H1 (cell line): Measurements from ENCODE around the gene CREBBP. TPM values are rescaled to one million over a fixed set of nuclear protein-coding genes. Genes with fewer than 3 reads are reported as not detected.

Source experiments
- CTCF ChIA-PET: fragments of 300-600 bp; sonication (Branson Sonifier 250); formaldehyde crosslinking; loops from one replicate; lab custom pipeline; 2021; ENCODE audit not compliant: partially characterized antibody; lab: Charles Lee
- POLR2A ChIA-PET: fragments of 300-600 bp; sonication (Branson Sonifier 250); formaldehyde crosslinking; loops from one replicate; lab custom pipeline; 2021; ENCODE audit warnings: inconsistent platforms; ENCODE audit not compliant: partially characterized antibody; lab: Charles Lee
- DNase-seq, 2 experiments: peaks; one replicate each; pipeline versions ENCODE4 v3.0.0 to v3.0.0-alpha.2; 2010 to 2022; ENCODE audit warnings: low spot score in 2 of 2, low read depth in 1 of 2, mixed read lengths in 1 of 2
- FAIRE-seq: peaks from 2 replicates; lab custom pipeline; 2011; peaks lifted over from hg19 to GRCh38; lab: Jason Lieb, UNC
- H2AFZ ChIP-seq: 2 replicates; pipeline ENCODE4 v1.8.1; 2012; ENCODE audit warnings: low read length, inconsistent platforms
- H2AK5ac ChIP-seq: 2 replicates; pipeline ENCODE4 v1.6.1; 2013; ENCODE audit warnings: low read depth, low read length
- H2BK120ac ChIP-seq: replicated peaks from 2 replicates; pipeline ENCODE3; 2013; ENCODE audit warnings: low read depth, low read length, inconsistent platforms
- H2BK12ac ChIP-seq: 2 replicates; pipeline ENCODE4 v1.6.1; 2013; ENCODE audit warnings: low read depth, low read length
- H2BK15ac ChIP-seq: 2 replicates; pipeline ENCODE4 v1.6.1; 2013; ENCODE audit warnings: low read length
- H2BK20ac ChIP-seq: 2 replicates; pipeline ENCODE4 v1.6.1; 2013; ENCODE audit warnings: low read length
- H2BK5ac ChIP-seq: 2 replicates; pipeline ENCODE4 v1.6.1; 2013; ENCODE audit warnings: low read depth, low read length
- H3K14ac ChIP-seq: 2 replicates; pipeline ENCODE4 v1.6.1; 2013; ENCODE audit warnings: inconsistent platforms; ENCODE audit not compliant: insufficient read length
- H3K18ac ChIP-seq: 2 replicates; pipeline ENCODE4 v1.6.1; 2013; ENCODE audit warnings: low read length; ENCODE audit errors: extremely low read depth
- H3K23ac ChIP-seq: 2 replicates; pipeline ENCODE4 v1.6.1; 2013; ENCODE audit warnings: inconsistent platforms; ENCODE audit not compliant: insufficient read length
- H3K23me2 ChIP-seq: 2 replicates; pipeline ENCODE4 v1.6.1; 2013; ENCODE audit warnings: low read depth, low read length
- H3K27ac ChIP-seq: 2 replicates; pipeline ENCODE4 v1.6.1; 2011; ENCODE audit warnings: low read depth, low read length, inconsistent platforms
- H3K27me3 ChIP-seq, 4 experiments: replicated peaks in 1 of 4; 1 replicate in 1 of 4; 2 replicates in 3 of 4; pipeline versions ENCODE4 v1.6.1 to v1.8.1; 2011 to 2013; ENCODE audit warnings: low read length in 3 of 4, mild to moderate bottlenecking in 3 of 4, inconsistent platforms in 2 of 4, mixed read lengths in 2 of 4, moderate library complexity in 1 of 4; ENCODE audit not compliant: control insufficient read depth in 3 of 4, insufficient read depth in 3 of 4; ENCODE audit errors: extremely low read depth in 1 of 4
- H3K36me3 ChIP-seq, 4 experiments: 2 replicates each; pipeline versions ENCODE4 v1.6.1 to v1.8.1; 2011 to 2013; ENCODE audit warnings: mild to moderate bottlenecking in 4 of 4, low read length in 3 of 4, moderate library complexity in 2 of 4, control low read depth in 1 of 4, inconsistent platforms in 1 of 4; ENCODE audit not compliant: insufficient read depth in 4 of 4, control insufficient read depth in 2 of 4
- H3K4ac ChIP-seq: replicated peaks from 2 replicates; pipeline ENCODE3; 2013; ENCODE audit warnings: low read length, low read depth, mixed read lengths, inconsistent platforms; ENCODE audit not compliant: insufficient read length
- H3K4me1 ChIP-seq, 4 experiments: replicated peaks in 1 of 4; 1 replicate in 1 of 4; 2 replicates in 3 of 4; pipeline versions ENCODE4 v1.6.1 to v1.8.1; 2011 to 2013; ENCODE audit warnings: low read length in 3 of 4, inconsistent platforms in 2 of 4, mixed read lengths in 1 of 4; ENCODE audit not compliant: insufficient read depth in 4 of 4, control insufficient read depth in 3 of 4
- H3K4me2 ChIP-seq, 2 experiments: 2 replicates each; pipeline versions ENCODE4 v1.6.1 to v1.8.1; 2011 to 2013; ENCODE audit warnings: low read depth in 2 of 2, low read length in 2 of 2, control low read depth in 1 of 2, inconsistent platforms in 1 of 2, mild to moderate bottlenecking in 1 of 2; ENCODE audit not compliant: insufficient read depth in 1 of 2
- H3K4me3 ChIP-seq, 4 experiments: fragments of 200-600, 300-600 bp in 1 of 4; sonication (generic), shearing (Covaris generic), sonication (Bioruptor Twin) in 1 of 4; 2 replicates each; pipeline versions ENCODE4 v1.5.1 to v1.8.1; 2011 to 2016; ENCODE audit warnings: low read length in 4 of 4, low read depth in 3 of 4, control low read depth in 2 of 4, inconsistent platforms in 2 of 4, mild to moderate bottlenecking in 2 of 4, mixed read lengths in 1 of 4, moderate library complexity in 1 of 4; ENCODE audit not compliant: insufficient read depth in 2 of 4; ENCODE audit errors: extremely low read depth in 1 of 4
- H3K56ac ChIP-seq: replicated peaks from 2 replicates; pipeline ENCODE3; 2013; ENCODE audit warnings: low read depth, mild to moderate bottlenecking, mixed read lengths, low read length, inconsistent platforms; ENCODE audit not compliant: insufficient read length
- H3K79me1 ChIP-seq: 2 replicates; pipeline ENCODE4 v1.6.1; 2013; ENCODE audit warnings: low read depth, low read length, control low read depth
- H3K79me2 ChIP-seq, 2 experiments: 2 replicates each; pipeline versions ENCODE4 v1.6.1 to v1.8.1; 2012 to 2013; ENCODE audit warnings: low read length in 2 of 2, mild to moderate bottlenecking in 2 of 2, inconsistent platforms in 1 of 2; ENCODE audit not compliant: insufficient read depth in 2 of 2, control insufficient read depth in 1 of 2
- H3K9ac ChIP-seq, 4 experiments: replicated peaks in 1 of 4; 1 replicate in 1 of 4; 2 replicates in 3 of 4; pipeline versions ENCODE4 v1.6.1 to v1.8.1; 2011 to 2013; ENCODE audit warnings: low read depth in 3 of 4, low read length in 3 of 4, control low read depth in 2 of 4, mild to moderate bottlenecking in 2 of 4, moderate library complexity in 2 of 4, inconsistent platforms in 1 of 4; ENCODE audit errors: extremely low read depth in 1 of 4
- H3K9me3 ChIP-seq, 2 experiments: 2 replicates each; pipeline versions ENCODE4 v1.6.1 to v1.8.1; 2012 to 2013; ENCODE audit warnings: mild to moderate bottlenecking in 2 of 2, moderate library complexity in 2 of 2, control low read depth in 1 of 2, inconsistent platforms in 1 of 2, low read depth in 1 of 2, low read length in 1 of 2, mixed read lengths in 1 of 2; ENCODE audit not compliant: insufficient read depth in 2 of 2
- H4K20me1 ChIP-seq, 2 experiments: replicated peaks in 1 of 2; 2 replicates each; pipeline versions ENCODE3 to v1.8.1; 2011 to 2013; ENCODE audit warnings: inconsistent platforms in 2 of 2, low read length in 2 of 2, mild to moderate bottlenecking in 1 of 2; ENCODE audit not compliant: insufficient read depth in 2 of 2, control insufficient read depth in 1 of 2
- H4K5ac ChIP-seq: 2 replicates; pipeline ENCODE4 v1.6.1; 2013; ENCODE audit warnings: low read length, low read depth, mixed read lengths, inconsistent platforms; ENCODE audit not compliant: insufficient read length
- H4K8ac ChIP-seq: 2 replicates; pipeline ENCODE4 v1.8.0; 2013; ENCODE audit warnings: mild to moderate bottlenecking, moderate library complexity, low read length, inconsistent platforms; ENCODE audit not compliant: insufficient read depth; ENCODE audit errors: extremely low read depth
- H4K91ac ChIP-seq: replicated peaks from 2 replicates; pipeline ENCODE3; 2013; ENCODE audit warnings: low read length, mixed read lengths, inconsistent platforms; ENCODE audit not compliant: insufficient read length
- BRCA1 ChIP-seq: IDR thresholded peaks from 2 replicates; pipeline ENCODE4 v1.6.1; 2012; ENCODE audit warnings: low read depth, low read length, improper control_type of control experiment
- CHD2 ChIP-seq: IDR thresholded peaks from 2 replicates; pipeline ENCODE4 v1.6.1; 2012; ENCODE audit warnings: low read length, improper control_type of control experiment
- JUND ChIP-seq: IDR thresholded peaks from 2 replicates; pipeline ENCODE4 v1.6.1; 2011; ENCODE audit warnings: mild to moderate bottlenecking, improper control_type of control experiment, low read length
- KDM1A ChIP-seq: fragments of 200-600, 300-600 bp; sonication (generic); IDR thresholded peaks from 2 replicates; pipeline ENCODE4 v1.7.1; 2016; ENCODE audit warnings: mild to moderate bottlenecking, low read length, borderline replicate concordance
- KDM4A ChIP-seq: IDR thresholded peaks from one replicate; pipeline ENCODE4 v1.7.1; 2012; ENCODE audit warnings: low read depth, mild to moderate bottlenecking, moderate library complexity, low read length, inconsistent platforms; ENCODE audit not compliant: severe bottlenecking
- MAFK ChIP-seq: IDR thresholded peaks from 2 replicates; pipeline ENCODE4 v1.6.1; 2012; ENCODE audit warnings: low read depth, mild to moderate bottlenecking, improper control_type of control experiment, low read length
- NANOG ChIP-seq: IDR thresholded peaks from 2 replicates; pipeline ENCODE4 v1.6.1; 2011; ENCODE audit warnings: low read length, low read depth, mild to moderate bottlenecking, inconsistent platforms; ENCODE audit not compliant: insufficient read depth, poor library complexity, severe bottlenecking
- POLR2A ChIP-seq, 2 experiments: IDR thresholded peaks; 1 replicate in 1 of 2; 2 replicates in 1 of 2; pipeline ENCODE4 v1.6.1; 2011; ENCODE audit warnings: low read depth in 2 of 2, low read length in 2 of 2, mild to moderate bottlenecking in 2 of 2; ENCODE audit errors: control extremely low read depth in 1 of 2
- SAP30 ChIP-seq: fragments of 300-600 bp; sonication (generic); IDR thresholded peaks from 2 replicates; pipeline ENCODE4 v1.7.1; 2012; ENCODE audit warnings: low read length, moderate library complexity, mild to moderate bottlenecking, inconsistent platforms; ENCODE audit not compliant: insufficient read depth, insufficient replicate concordance
- SIN3A ChIP-seq, 2 experiments: IDR thresholded peaks in 1 of 2; conservative IDR thresholded peaks in 1 of 2; 2 replicates each; pipeline ENCODE4 v1.6.1; 2011 to 2012; ENCODE audit warnings: low read length in 2 of 2, improper control_type of control experiment in 1 of 2, low read depth in 1 of 2, mild to moderate bottlenecking in 1 of 2
- SRF ChIP-seq: IDR thresholded peaks from 2 replicates; pipeline ENCODE4 v1.6.1; 2011; ENCODE audit warnings: mild to moderate bottlenecking, low read depth, low read length, moderate library complexity
- WGBS, 2 experiments: shearing (Covaris generic) in 1 of 2; methylation state at CpG; one replicate each; pipeline versions ENCODE4 v1.1.6 to v1.1.7; 2013 to 2015; ENCODE audit warnings: low lambda C conversion rate in 2 of 2, mixed read lengths in 2 of 2, inconsistent platforms in 1 of 2, low coverage in 1 of 2, missing lambda C conversion rate in 1 of 2; ENCODE audit not compliant: insufficient replicate concordance in 2 of 2, insufficient coverage in 1 of 2, insufficient read length in 1 of 2; ENCODE audit errors: extremely low coverage in 1 of 2, missing lambda C conversion rate in 1 of 2; 5-methylcytosine and 5-hydroxymethylcytosine counted together
- polyA plus RNA-seq, 7 experiments: library from polyadenylated mRNA; depleted of rRNA in 3 of 7; stranded (reverse) in 5 of 7; unstranded in 2 of 7; fragments of >200 nt in 5 of 7; fragments of 200-250 nt in 2 of 7; gene quantifications; 1 replicate in 5 of 7; 2 replicates in 1 of 7; 4 replicates in 1 of 7; pipeline versions ENCODE4 v1.2.1 to v1.2.3, GENCODE V29; 2011 to 2013; ENCODE audit warnings: missing spikeins in 2 of 7, mixed read lengths in 2 of 7
- total RNA-seq: library from RNA; stranded (reverse); fragmentation: NEBNext Ultra II Directional; extraction: Animal tissue kit (Norgen Biotek cat#: 25700); gene quantifications from 2 replicates; pipeline ENCODE4 v1.2.1, GENCODE V29; 2021

Gene CREBBP
- total and polyA plus RNA-seq, 2 of the 8 experiments (the other 6 are each of a cell fraction or from before 2014, with no cell fraction given) = 10.0 to 60.1 TPM

- Histone ChIP-seq H2BK15ac (no peak overlapping the region), H3K23ac (no peak overlapping the region), H3K79me2 (no peaks in the 10 kb centered on the region), H2BK20ac (no peak overlapping the region), H3K4ac (no peak overlapping the region), H2AK5ac (no peak overlapping the region), H3K4me2 (no peak overlapping the region), H4K20me1 (peaks cover 4 to 8% of the 10 kb centered on the region in 2 experiments), H4K5ac (no peak overlapping the region), H3K36me3 (peaks cover 10 to 51% (median 40%) of the 10 kb centered on the region in 4 experiments; a peak in 6 of 8 replicates), H2BK5ac (no peak overlapping the region), H2AFZ (no peak overlapping the region), H3K79me1 (no peaks in the 10 kb centered on the region), H2BK120ac (no peak overlapping the region), H3K27ac (no peak overlapping the region), H2BK12ac (no peak overlapping the region), H3K23me2 (no peaks in the 10 kb centered on the region), H3K4me3 (no peak overlapping the region), H4K91ac (no peak overlapping the region), H3K27me3 (no peaks in the 10 kb centered on the region), H3K9ac (no peak overlapping the region), H3K56ac (no peak overlapping the region), H3K9me3 (no peaks in the 10 kb centered on the region), H4K8ac (no peak overlapping the region), H3K14ac (no peak overlapping the region), H3K4me1 (no peaks in the 10 kb centered on the region), H3K18ac (no peak overlapping the region)
- no peak for DNase-seq
- POLR2A ChIA-PET = interaction anchor here (1.4 kb wide), 1 partner anchor 12 kb away, joined by 3 read pairs; the partner anchor contains the start of gene TRAP1
- CTCF ChIA-PET = interaction anchor here (0.5 kb wide), 1 partner anchor 39 kb away, joined by 3 read pairs; no protein-coding TSS in a partner anchor
- 95% methylated on average over 32 of the region's 49 CpGs; no CpG with 5 or more reads in 1 of the 2 experiments for WGBS, 2 experiments
- no peak for FAIRE-seq
- no peak for TF ChIP-seq POLR2A (IDR thresholded peaks at IDR 0.05; ENCODE audit: control extremely low read depth in 1 of 2, low read depth in 2 of 2, low read length in 2 of 2)
- TF ChIP-seq SAP30 = no peak
- TF ChIP-seq BRCA1 = no peak
- no peak for TF ChIP-seq KDM4A
- no peak for TF ChIP-seq SIN3A (conservative IDR thresholded peaks at IDR 0.05 in 1 of 2, IDR thresholded peaks at IDR 0.05 in 1 of 2; ENCODE audit: low read depth in 1 of 2, low read length in 2 of 2)
- TF ChIP-seq NANOG = no peak
- TF ChIP-seq KDM1A = no peak
- no peak for TF ChIP-seq JUND
- TF ChIP-seq SRF = no peak
- TF ChIP-seq CHD2 = no peak
- TF ChIP-seq MAFK = no peak
Measured at GRCh38 chr16:3729161-3730112, 151.1 kb downstream of the CREBBP start.
